ENCODE data around the gene CDH23.

Gene CDH23

GRCh38 chr10:71390921-71391690, 5.6 kb upstream of the CDH23 start:
- H3K4me3 ChIP-seq (ENCODE audit: low read depth, low read length): no peak overlapping the region
- DNase-seq (ENCODE audit: low read depth, low spot score): no peak
- TF ChIP-seq, protein P1, sequence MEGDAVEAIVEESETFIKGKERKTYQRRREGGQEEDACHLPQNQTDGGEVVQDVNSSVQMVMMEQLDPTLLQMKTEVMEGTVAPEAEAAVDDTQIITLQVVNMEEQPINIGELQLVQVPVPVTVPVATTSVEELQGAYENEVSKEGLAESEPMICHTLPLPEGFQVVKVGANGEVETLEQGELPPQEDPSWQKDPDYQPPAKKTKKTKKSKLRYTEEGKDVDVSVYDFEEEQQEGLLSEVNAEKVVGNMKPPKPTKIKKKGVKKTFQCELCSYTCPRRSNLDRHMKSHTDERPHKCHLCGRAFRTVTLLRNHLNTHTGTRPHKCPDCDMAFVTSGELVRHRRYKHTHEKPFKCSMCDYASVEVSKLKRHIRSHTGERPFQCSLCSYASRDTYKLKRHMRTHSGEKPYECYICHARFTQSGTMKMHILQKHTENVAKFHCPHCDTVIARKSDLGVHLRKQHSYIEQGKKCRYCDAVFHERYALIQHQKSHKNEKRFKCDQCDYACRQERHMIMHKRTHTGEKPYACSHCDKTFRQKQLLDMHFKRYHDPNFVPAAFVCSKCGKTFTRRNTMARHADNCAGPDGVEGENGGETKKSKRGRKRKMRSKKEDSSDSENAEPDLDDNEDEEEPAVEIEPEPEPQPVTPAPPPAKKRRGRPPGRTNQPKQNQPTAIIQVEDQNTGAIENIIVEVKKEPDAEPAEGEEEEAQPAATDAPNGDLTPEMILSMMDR (IDR thresholded peaks at IDR 0.05; ENCODE audit: insufficient read depth, low read length, missing control alignments): no peak
- POLR2A ChIA-PET: no interaction called here
- CTCF ChIA-PET: interaction anchor here (0.9 to 2.7 kb wide), 3 partner anchors 10 to 179 kb away, joined by 5 to 10 read pairs (median 8); no protein-coding TSS in a partner anchor

GRCh38 chr10:71391701-71392100, 5.0 kb upstream of the CDH23 start:
- DNase-seq (ENCODE audit: low read depth, low spot score): no peak
- TF ChIP-seq, protein P1 (IDR thresholded peaks at IDR 0.05; ENCODE audit: insufficient read depth, low read length, missing control alignments): no peak
- H3K4me3 ChIP-seq (ENCODE audit: low read depth, low read length): no peak overlapping the region
- CTCF ChIA-PET: interaction anchor here (2.7 kb wide), 1 partner anchor 16 kb away, joined by 10 read pairs; no protein-coding TSS in a partner anchor
- POLR2A ChIA-PET: no interaction called here

GRCh38 chr10:71392292-71392691, 4.4 kb upstream of the CDH23 start:
- DNase-seq (ENCODE audit: low read depth, low spot score): no peak
- POLR2A ChIA-PET: no interaction called here
- TF ChIP-seq, protein P1 (IDR thresholded peaks at IDR 0.05; ENCODE audit: insufficient read depth, low read length, missing control alignments): no peak
- CTCF ChIA-PET: interaction anchor here (1.0 to 3.9 kb wide), 2 partner anchors 8 to 9 kb away, joined by 4 to 14 read pairs; no protein-coding TSS in a partner anchor
- H3K4me3 ChIP-seq (ENCODE audit: low read depth, low read length): no peak overlapping the region

GRCh38 chr10:71392791-71393781, 3.6 kb upstream of the CDH23 start:
- POLR2A ChIA-PET: no interaction called here
- DNase-seq (ENCODE audit: low read depth, low spot score): no peak
- no peak overlapping the region for H3K4me3 ChIP-seq (ENCODE audit: low read depth, low read length)
- TF ChIP-seq, protein P1 (IDR thresholded peaks at IDR 0.05; ENCODE audit: insufficient read depth, low read length, missing control alignments): no peak
- CTCF ChIA-PET: interaction anchor here (1.0 to 3.9 kb wide), 2 partner anchors 8 to 10 kb away, joined by 4 to 14 read pairs; no protein-coding TSS in a partner anchor

DNA sequence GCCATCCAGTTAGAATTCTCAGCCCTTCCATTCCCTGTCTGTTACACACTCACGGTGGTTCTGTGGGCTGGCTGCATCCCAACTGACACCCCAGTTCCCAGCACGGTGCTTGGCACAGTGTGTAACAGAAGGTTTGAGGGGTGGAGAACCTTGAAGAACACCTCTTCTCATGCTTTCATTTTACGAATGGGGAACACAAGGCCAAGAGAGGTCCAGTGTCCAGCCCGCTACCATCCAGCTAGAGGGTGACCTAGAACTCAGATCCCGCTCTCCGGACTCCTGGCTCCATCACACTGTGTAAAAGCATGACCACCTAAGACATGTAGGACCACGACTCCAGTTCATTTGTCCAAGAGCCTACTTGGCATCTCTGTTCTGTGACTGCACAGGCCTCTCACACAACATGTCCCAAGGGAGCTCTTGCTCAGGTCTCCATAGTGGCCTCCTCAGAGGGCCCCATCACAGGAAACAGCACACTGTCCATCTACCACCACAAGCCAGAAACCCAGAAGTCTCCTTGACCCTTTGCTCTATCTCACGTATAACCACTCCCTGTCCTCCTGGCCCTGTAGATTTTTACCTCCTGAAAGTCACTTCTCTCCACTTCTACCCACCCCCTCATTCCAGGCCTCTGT, 2.8 kb upstream of the CDH23 start:
- CTCF ChIA-PET: interaction anchor here (3.9 kb wide), 1 partner anchor 9 kb away, joined by 14 read pairs; no protein-coding TSS in a partner anchor
- DNase-seq (ENCODE audit: low read depth, low spot score): no peak
- POLR2A ChIA-PET: no interaction called here
- TF ChIP-seq, protein P1 (IDR thresholded peaks at IDR 0.05; ENCODE audit: insufficient read depth, low read length, missing control alignments): no peak
- no peak overlapping the region for H3K4me3 ChIP-seq (ENCODE audit: low read depth, low read length)
